Smooth muscle cell (in vitro differentiated cells): ENCODE data around the gene FNDC1. TPM values are rescaled to one million over a fixed set of nuclear protein-coding genes. Genes with fewer than 3 reads are reported as not detected.

Source experiments
- DNase-seq: peaks from one replicate; lab custom pipeline; 2025; ENCODE audit not compliant: unreplicated experiment; lab: John Stamatoyannopoulos, UW
- H2AFZ ChIP-seq: fragments of 200-600 bp; sonication (generic); 2 replicates; pipeline ENCODE4 v1.6.0; 2016; ENCODE audit warnings: antibody characterized with exemption, low read depth, mild to moderate bottlenecking
- H3F3A ChIP-seq: fragments of 200-600 bp; sonication (generic); 2 replicates; pipeline ENCODE4 v1.6.0; 2017; ENCODE audit warnings: antibody characterized with exemption, low read depth
- H3K27ac ChIP-seq: fragments of 200-600 bp; sonication (generic); 2 replicates; pipeline ENCODE4 v1.5.1; 2016; ENCODE audit warnings: low read depth, mild to moderate bottlenecking
- H3K27me3 ChIP-seq: fragments of 200-600 bp; sonication (generic); 2 replicates; pipeline ENCODE4 v1.6.1; 2016; ENCODE audit warnings: low read depth, mild to moderate bottlenecking
- H3K36me3 ChIP-seq: fragments of 200-600 bp; sonication (generic); 2 replicates; pipeline ENCODE4 v1.5.1; 2016; ENCODE audit warnings: low read depth
- H3K4me1 ChIP-seq: fragments of 200-600 bp; sonication (generic); 2 replicates; pipeline ENCODE4 v1.5.1; 2016; ENCODE audit warnings: low read depth
- H3K4me2 ChIP-seq: fragments of 200-600 bp; sonication (generic); 2 replicates; pipeline ENCODE4 v1.6.0; 2016; ENCODE audit warnings: mild to moderate bottlenecking
- H3K4me3 ChIP-seq: fragments of 200-600 bp; sonication (generic); 2 replicates; pipeline ENCODE4 v1.5.1; 2016; ENCODE audit warnings: mild to moderate bottlenecking
- H3K79me2 ChIP-seq: fragments of 200-600 bp; sonication (generic); 2 replicates; pipeline ENCODE4 v1.6.0; 2016; ENCODE audit warnings: low read depth, mild to moderate bottlenecking
- H3K9ac ChIP-seq: fragments of 200-600 bp; sonication (generic); 2 replicates; pipeline ENCODE4 v1.6.0; 2016; ENCODE audit warnings: low read depth
- H3K9me3 ChIP-seq: fragments of 200-600 bp; sonication (generic); replicated peaks from 2 replicates; pipeline ENCODE4 v1.5.1; 2016; ENCODE audit warnings: low read depth
- H4K20me1 ChIP-seq: fragments of 200-600 bp; sonication (generic); 2 replicates; pipeline ENCODE4 v1.6.0; 2016; ENCODE audit warnings: low read depth
- WGBS: methylation state at CpG from one replicate; pipeline ENCODE4 v1.1.7; 2016; ENCODE audit warnings: low lambda C conversion rate; 5-methylcytosine and 5-hydroxymethylcytosine counted together
- polyA plus RNA-seq: library from polyadenylated mRNA; unstranded; fragments of >200 nt; fragmentation: Nextera tagmentation; extraction: Ambion mirVana; gene quantifications from 2 replicates; pipeline ENCODE4 v1.2.1, GENCODE V29; 2016
- total RNA-seq: library from RNA; depleted of rRNA; stranded (reverse); fragments of >200 nt; gene quantifications from 2 replicates; pipeline ENCODE4 v1.2.3, GENCODE V29; 2014
- TF ChIP-seq, protein P1 (sequence below): fragments of 200-600 bp; sonication (generic); IDR thresholded peaks from 2 replicates; pipeline ENCODE4 v1.5.1; 2017; ENCODE audit warnings: borderline replicate concordance, mild to moderate bottlenecking, antibody characterized with exemption; ENCODE audit not compliant: insufficient read depth, poor library complexity, severe bottlenecking

FNDC1 gene
- total and polyA plus RNA-seq, 2 experiments from 2014 or later: 0.39 TPM; not detected in 1

DNA sequence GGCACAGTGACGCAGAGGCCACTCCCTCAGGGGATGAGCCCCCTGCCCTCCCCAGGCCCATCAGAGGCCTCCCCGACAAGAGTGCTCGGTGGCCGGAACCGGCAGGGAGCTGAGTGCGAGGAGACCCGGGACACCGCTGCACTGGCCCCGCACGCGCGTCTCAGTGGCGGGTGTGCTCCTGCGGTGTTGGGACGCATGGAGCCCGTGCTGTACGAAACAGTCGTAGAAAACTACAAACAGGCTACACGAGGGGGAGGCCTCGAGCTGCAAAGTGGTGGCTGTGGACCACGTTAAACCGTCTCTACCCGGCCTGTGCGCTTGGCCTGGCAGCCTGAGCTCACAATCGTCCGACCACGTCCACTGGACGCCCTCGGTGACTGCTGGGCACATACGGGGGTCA lies 40.2 kb upstream of the FNDC1 start:
- no peak overlapping the region for H3K4me3 ChIP-seq
- H3K4me2 ChIP-seq: no peak overlapping the region
- no peak overlapping the region for H3K27ac ChIP-seq
- no peaks in the 10 kb centered on the region for H3K9me3 ChIP-seq
- no peaks in the 10 kb centered on the region for H3K4me1 ChIP-seq
- no peaks in the 10 kb centered on the region for H3F3A ChIP-seq
- TF ChIP-seq, protein P1, sequence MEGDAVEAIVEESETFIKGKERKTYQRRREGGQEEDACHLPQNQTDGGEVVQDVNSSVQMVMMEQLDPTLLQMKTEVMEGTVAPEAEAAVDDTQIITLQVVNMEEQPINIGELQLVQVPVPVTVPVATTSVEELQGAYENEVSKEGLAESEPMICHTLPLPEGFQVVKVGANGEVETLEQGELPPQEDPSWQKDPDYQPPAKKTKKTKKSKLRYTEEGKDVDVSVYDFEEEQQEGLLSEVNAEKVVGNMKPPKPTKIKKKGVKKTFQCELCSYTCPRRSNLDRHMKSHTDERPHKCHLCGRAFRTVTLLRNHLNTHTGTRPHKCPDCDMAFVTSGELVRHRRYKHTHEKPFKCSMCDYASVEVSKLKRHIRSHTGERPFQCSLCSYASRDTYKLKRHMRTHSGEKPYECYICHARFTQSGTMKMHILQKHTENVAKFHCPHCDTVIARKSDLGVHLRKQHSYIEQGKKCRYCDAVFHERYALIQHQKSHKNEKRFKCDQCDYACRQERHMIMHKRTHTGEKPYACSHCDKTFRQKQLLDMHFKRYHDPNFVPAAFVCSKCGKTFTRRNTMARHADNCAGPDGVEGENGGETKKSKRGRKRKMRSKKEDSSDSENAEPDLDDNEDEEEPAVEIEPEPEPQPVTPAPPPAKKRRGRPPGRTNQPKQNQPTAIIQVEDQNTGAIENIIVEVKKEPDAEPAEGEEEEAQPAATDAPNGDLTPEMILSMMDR: no peak
- 95% methylated on average over 30 of the region's 30 CpGs for WGBS
- H3K36me3 ChIP-seq: no peaks in the 10 kb centered on the region
- H2AFZ ChIP-seq: no peak overlapping the region
- H3K27me3 ChIP-seq: no peaks in the 10 kb centered on the region
- no peak overlapping the region for H3K9ac ChIP-seq
- H4K20me1 ChIP-seq: no peaks in the 10 kb centered on the region
- H3K79me2 ChIP-seq: no peaks in the 10 kb centered on the region
- no peak for DNase-seq

DNA sequence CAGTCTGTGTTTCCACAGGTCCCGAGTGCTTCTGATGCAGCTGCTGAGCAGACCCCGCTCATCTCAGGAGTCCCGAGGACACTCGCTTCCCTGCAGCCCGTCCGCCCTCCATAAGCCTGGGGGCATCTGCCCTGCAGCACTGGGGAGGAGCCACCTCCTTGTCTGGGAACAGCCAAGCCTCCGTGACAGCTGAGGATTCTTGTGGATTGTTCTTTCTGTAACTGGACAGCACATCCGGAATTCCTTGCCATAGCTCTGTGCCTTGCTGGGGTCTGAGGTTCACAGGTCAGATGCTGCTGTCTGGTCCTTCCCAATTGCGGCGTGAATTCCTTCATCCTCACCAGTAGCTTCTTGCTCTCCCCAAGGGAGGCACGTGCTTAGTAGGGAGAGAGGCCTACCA lies 38.4 kb upstream of the FNDC1 start:
- WGBS: 92% methylated on average over 11 of the region's 11 CpGs
- no peaks in the 10 kb centered on the region for H3F3A ChIP-seq
- no peaks in the 10 kb centered on the region for H3K4me1 ChIP-seq
- no peak overlapping the region for H3K9ac ChIP-seq
- H3K4me3 ChIP-seq: no peak overlapping the region
- DNase-seq: no peak
- no peaks in the 10 kb centered on the region for H3K79me2 ChIP-seq
- peaks cover 8% of the 10 kb centered on the region for H3K27me3 ChIP-seq
- no peak overlapping the region for H3K27ac ChIP-seq
- TF ChIP-seq, protein P1: no peak
- no peak overlapping the region for H3K4me2 ChIP-seq
- H4K20me1 ChIP-seq: no peaks in the 10 kb centered on the region
- H2AFZ ChIP-seq: no peak overlapping the region
- H3K9me3 ChIP-seq: no peaks in the 10 kb centered on the region
- no peaks in the 10 kb centered on the region for H3K36me3 ChIP-seq

DNA sequence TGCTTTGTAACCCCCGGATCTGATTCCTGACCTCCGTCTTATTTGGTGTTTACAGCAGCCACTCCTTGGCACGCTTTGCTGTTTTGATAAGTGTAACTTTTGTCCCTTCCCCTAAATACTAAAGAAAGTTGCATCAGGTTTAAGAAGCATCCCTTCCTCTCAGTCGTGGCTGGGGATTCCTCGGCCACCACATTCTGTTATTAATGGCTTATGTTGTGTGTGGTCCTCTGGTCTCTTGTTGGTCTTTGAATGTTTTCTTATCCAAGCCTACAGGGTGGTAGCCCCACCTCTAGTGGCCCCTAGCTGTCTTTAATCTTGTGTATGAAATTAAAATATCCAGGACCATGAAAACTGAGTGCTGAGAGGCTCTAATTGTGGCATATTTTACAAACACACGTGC lies 37.5 kb upstream of the FNDC1 start:
- H3K27ac ChIP-seq: no peak overlapping the region
- TF ChIP-seq, protein P1: no peak
- WGBS: 80% methylated on average over 6 of the region's 6 CpGs

DNA sequence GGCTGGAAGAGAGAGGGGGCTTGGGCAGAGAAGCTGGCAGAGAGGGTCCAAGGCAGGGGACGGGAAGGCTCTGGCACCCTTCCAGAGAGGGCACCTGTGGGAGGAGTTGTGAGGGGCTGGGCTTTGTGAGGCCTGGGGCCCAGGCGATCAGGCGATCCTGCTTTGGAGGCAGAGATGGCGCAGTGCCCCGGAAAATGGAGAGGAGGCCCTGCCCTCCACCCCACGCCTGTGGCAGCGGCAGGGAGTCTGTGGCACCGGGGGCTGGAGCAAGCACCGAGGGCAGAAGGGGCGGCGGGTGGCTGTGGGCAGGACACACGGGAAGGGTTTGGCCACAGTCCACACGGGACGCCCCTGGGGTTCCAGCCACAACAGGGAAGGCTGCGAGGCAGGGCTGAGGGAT lies 36.5 kb upstream of the FNDC1 start:
- Histone ChIP-seq H3K4me2 (no peak overlapping the region), H3K27ac (no peak overlapping the region), H3K9me3 (no peaks in the 10 kb centered on the region), H3K36me3 (no peaks in the 10 kb centered on the region), H3K9ac (no peak overlapping the region), H3K4me3 (no peak overlapping the region), H3K79me2 (no peaks in the 10 kb centered on the region), H3K27me3 (peaks cover 17% of the 10 kb centered on the region), H4K20me1 (no peaks in the 10 kb centered on the region), H2AFZ (no peak overlapping the region), H3K4me1 (no peaks in the 10 kb centered on the region), H3F3A (no peaks in the 10 kb centered on the region)
- TF ChIP-seq, protein P1: no peak
- 93% methylated on average over 15 of the region's 15 CpGs for WGBS
- DNase-seq: no peak

More for the DNA sequence above, 37.5 kb upstream of the FNDC1 start:
- Histone ChIP-seq H3K9me3 (no peaks in the 10 kb centered on the region), H3K36me3 (no peaks in the 10 kb centered on the region), H3K4me1 (no peaks in the 10 kb centered on the region), H2AFZ (no peak overlapping the region), H3F3A (no peaks in the 10 kb centered on the region), H3K4me2 (no peak overlapping the region), H3K79me2 (no peaks in the 10 kb centered on the region), H3K9ac (no peak overlapping the region), H4K20me1 (no peaks in the 10 kb centered on the region), H3K27me3 (peaks cover 14% of the 10 kb centered on the region), H3K4me3 (no peak overlapping the region)
- no peak for DNase-seq
